Ureter (tissue), 1 donor: ENCODE results near the gene DRC7. TPM values are rescaled to one million over a fixed set of nuclear protein-coding genes. Genes with fewer than 3 reads are reported as not detected.
A peak's percentile ranks its signal among the peaks of the same experiment; 100 is the strongest.
"Not testable (repeated sequence)": the region's sequence is repeated elsewhere in the genome, so short reads cannot be mapped to it uniquely, and the experiment has no call there.

ENCODE experiments used
- DNase-seq: peaks from one replicate; pipeline ENCODE4 v3.0.0-alpha.2; 2020; ENCODE audit warnings: low spot score
- total RNA-seq: library from RNA; stranded (reverse); gene quantifications from one replicate; pipeline ENCODE4 v1.2.4, GENCODE V29; 2023
- donor health status: DM: yes; HTN: yes; CAD: no.

The DRC7 gene
- total RNA-seq, 1 donor from 2014 or later = 0.49 TPM

DNA sequence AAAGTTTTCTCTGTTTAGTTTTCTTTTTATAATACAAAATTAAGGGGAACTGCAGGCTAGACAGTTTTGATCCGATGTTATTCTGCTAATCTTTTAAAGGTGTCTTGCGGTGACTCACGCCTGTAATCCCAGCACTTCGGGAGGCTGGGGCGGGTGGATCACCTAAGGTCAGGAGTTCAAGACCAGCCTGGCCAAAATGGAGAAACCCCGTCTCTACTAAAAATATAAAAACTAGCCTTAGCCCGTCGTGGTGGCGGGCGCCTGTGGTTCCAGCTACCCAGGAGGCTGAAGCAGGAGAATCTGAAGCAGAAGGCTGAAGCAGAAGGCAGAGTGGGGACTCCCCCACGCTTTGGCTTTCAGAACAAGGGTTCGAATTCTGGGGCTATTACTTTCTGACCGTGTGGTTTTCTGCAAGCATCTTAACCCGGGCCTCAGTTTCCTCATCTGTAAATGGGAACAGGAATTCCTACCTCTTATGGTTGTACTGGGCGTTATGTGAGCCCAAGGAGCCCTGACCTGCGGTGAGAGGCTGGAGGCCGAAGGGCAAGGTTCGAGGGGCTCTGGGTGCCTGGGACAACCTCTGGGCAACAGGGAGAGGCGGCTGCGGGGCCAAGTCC lies 39.8 kb downstream of the DRC7 start:
- no peak for DNase-seq

DNA sequence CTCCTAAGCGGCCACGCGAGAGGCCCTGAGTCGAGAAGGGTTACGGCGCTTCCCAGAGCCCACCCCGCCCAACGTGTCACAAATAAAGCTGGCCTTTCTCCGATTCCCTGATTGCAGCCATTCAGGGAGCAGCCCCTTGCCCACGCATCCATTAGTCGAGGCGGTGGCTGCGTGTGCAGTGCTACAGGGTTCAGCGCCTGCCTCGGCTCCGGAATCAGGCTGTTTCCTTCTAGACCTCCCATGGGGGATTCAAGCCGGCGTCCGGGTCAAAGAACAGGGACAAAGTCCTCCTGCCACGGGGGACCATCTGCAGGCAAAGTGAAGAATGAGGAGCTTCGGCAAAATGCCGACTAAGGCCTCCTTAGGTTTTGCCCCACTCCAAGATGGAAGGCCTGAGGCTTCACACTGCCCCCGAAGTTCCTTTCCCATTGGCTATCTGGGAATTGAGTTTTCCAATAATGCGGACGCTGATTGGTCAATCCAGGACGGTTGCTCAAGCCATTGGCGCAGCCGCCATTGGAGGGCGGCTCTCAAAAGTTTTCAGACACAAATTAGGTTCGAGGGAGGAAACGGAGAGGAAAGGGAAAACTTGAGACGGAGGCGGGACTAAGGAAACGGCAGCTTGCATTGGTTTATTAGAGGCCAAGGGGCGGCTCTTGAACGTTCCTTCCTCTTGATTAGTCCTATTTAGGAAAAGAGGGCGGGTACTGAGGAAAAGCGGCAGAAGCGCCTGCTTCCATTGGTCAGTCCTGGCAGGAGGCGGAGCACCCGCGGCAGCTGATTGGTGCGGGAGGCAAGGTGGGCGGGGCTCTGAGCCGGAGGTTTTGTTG lies 40.5 kb downstream of the DRC7 start:
- DNase-seq = peak; percentile 99

DNA sequence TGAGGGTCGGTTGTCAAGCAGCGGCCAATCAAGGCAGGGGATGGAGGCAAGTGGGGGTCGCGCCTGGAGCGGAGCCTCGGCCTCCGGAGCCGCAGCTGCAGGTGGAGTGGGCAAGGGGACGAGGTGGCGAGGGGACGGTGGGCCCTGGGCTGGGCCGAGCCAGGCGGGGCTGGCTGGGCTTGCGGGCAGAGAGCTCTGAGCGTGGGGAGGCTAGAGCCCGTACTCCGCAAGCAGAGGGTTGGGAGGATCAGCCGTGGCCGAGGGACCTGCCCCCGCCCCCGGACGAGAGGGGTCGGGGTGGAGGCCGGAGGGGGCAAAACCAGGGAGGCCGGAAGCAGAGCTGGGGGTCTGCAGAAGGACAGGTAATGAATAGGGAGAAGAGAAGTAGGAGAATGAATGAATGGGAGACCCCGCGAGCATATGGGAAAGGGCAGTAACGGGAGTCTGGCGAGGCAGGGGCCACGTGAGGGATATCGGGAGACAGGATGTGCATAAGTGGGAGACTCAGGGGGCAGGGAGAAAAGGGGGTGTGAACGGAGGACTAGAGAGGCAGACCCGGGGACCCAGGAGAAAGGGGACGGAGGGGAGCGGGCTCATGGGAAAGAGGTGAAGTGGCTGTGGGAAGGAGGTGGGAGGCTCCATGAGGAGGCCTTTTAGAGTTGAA lies 41.3 kb downstream of the DRC7 start, which contains the start of gene KATNB1:
TSS of gene KATNB1 (plus strand) at position 16 of the 664 bp plus-strand sequence. CDS start 1,474 bp downstream, outside the sequence.
- DNase-seq = no peak

DNA sequence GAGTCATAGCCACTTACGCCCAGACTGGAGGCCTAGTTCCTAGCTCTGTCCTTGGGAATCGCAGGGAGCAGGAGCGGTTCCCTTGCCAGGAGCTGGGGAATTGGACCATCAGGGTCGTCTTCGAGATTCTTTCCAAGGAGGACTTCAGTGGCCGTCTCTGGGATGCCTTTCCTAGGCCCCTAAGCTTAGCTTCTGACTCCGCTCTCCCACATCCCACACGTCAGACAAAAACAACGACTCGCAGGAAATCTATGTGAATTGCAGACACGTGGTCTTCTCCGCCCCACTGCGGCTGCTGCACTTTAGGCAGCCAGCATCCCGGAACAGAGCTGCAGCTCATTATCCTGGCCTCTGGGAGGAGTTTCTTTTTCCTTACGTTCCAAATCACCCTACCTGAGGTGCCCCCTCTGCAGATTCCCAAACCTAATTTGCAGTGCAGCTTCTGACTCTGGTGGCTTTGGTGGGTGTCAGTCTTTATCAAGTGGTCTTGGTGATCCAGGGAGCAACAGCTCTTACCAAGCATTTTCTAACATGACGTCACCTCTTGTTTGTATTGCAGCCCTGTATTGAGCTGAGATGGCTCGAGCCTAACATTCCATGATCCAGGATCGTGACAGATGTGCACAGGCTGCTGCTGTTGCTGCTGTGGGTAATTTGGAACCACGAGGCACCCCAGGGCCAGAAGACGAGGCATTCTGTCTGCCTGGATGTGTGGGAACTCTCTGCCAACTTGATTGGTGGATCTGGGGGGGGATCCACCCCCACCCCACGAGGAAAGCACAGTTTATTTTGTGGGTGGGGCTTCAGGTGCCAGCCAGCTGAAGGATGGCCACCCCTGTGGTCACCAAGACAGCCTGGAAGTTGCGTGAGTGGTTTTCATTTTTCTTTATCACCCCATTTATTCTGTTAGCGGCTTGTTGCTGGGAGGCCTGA lies 42.1 kb downstream of the DRC7 start:
- DNase-seq = no peak

DNA sequence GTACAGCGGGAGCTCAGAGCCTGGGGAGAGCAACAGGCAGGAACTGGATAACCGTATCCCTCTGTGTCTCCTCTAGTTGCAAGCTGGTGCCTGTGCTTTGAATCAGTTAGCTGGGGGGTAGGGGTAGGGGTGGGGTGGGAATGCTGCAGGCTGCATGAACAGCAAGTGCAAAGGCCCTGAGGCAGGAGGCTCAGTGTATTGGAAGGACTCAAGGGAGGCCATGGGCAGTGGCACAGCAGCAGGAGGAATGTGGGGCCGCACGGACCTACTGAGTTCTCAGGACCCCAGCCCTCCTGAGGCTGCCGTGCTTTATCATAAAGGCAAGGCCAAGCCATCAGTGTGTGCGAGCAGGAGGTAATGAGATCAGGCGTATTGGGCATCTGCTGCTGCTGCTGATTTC lies 44.2 kb downstream of the DRC7 start:
- no peak for DNase-seq

DNA sequence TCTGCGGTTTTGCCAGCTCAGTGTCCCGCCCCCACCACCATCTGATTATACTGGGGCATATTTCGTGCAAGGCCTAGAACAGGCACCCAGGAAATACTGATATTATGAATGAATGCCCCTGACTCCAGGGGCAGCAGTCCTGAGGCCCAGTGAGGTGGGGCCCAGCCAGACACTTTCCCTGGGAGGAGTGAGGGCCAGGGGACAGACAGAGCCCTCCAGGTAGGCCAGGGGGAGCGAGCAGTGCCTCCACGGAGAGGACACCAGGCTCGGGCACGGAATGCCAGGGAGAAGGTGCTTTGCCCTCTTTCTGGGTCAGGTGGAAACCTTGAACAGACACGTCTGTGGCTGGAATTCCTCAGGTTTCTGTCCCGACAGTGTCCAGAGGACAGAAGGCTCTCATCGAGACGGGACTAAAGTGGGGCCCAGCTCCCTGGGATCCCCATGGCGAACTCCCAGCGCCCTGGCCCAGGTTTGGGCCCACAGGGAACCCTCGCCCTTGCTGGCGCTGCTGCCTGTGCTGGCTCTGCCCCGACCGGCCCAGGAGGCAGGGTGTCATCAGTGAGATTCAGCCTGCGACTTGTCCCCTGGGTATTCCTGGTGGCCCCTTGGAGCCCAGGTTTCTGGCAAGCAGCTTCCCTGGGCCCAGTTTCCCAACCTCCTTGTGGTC lies 45.3 kb downstream of the DRC7 start:
- no peak for DNase-seq

DNA sequence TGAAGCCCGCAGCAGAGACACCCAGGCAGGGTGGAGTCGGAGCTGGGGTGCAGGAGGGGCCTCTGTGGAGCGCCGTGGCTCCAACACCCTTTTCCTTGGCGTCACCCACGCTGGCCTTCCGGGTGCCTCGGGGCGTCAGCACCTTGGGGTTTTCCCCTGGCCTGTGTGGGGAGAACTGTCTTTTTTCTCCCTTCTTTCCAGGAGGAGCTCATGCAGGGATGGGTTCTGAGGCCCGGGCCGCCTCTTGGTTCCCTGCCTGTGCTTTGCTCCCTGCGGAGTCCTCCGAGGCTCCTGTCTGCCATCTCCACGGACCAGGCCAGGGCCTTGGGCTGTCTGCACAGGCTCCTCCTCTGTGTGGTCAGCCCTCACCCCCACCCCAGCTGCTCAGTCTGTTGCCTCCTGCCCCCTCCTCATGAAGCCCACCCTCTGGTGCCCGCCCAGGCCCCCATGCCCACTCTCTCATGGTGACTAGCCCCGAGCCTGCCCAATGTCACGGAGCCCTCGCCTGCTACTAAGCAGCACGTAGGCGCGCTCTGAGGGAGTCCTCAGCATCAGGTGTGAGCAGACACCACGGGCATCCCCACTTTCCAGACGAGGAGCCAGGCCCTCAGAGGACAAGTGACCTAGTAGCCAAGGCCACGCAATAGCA lies 45.9 kb downstream of the DRC7 start:
- DNase-seq = no peak

DNA sequence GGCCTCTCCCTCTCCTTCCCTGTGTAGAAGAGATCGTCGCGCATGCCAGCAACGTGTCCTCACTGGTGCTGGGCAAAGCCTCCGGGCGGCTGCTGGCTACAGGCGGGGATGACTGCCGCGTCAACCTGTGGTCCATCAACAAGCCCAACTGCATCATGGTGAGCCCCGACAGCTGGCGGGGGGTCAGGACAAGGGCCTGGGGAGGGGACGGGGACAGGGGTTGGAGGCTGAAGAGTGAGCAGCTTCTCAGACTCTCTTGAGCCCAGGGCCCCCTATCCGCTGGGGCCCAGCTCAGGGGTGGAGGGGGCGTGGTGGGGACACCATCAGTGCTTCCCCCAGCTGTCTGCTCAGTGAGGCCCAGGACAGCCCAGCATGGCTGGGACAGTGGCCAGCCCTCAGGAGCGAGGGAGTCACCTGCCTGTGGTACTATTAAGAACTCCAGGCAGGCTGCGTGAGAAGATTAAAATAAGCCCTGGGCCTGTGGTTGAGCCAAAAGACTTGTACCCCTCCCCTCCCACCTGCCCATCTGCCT lies 47.1 kb downstream of the DRC7 start:
- DNase-seq = no peak

DNA sequence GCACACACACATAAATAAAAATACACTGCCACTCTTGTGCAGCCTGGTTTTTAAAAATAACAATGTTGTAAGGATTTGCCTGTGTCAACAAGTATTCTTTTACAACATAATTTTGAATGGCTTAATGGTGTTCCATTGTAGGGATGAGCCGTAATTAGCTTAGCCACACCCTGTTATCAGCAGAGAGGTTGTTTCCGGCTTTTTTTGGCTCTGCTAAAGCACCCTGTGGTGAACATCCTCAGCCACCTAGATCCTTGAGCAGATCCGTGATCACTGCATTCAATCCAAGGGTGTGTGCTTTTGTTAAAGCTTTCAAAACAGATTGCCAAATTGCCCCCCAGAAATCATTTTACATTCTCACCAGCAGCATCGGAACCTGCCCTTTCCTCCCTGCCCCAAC lies 47.9 kb downstream of the DRC7 start:
- DNase-seq = no peak

DNA sequence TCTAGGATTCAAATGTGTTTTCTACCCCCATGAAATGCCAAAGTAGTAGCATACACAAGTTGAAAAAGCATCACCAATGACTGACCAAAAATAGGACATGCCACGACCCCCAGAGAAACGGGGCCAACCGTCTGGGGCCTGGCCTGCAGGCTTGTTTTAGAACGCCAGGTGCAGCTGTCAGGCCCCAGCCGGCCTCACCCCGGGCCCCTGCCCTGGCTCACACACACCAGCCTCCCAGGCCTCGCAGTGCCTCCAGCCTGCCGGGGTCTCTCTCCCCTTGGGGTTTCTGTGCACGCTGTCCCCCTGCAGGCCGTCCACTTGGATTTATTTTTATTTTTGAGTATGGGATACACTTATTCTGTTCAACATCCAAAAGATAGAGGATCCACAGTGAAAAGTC lies 48.9 kb downstream of the DRC7 start:
- DNase-seq = no peak

DNA sequence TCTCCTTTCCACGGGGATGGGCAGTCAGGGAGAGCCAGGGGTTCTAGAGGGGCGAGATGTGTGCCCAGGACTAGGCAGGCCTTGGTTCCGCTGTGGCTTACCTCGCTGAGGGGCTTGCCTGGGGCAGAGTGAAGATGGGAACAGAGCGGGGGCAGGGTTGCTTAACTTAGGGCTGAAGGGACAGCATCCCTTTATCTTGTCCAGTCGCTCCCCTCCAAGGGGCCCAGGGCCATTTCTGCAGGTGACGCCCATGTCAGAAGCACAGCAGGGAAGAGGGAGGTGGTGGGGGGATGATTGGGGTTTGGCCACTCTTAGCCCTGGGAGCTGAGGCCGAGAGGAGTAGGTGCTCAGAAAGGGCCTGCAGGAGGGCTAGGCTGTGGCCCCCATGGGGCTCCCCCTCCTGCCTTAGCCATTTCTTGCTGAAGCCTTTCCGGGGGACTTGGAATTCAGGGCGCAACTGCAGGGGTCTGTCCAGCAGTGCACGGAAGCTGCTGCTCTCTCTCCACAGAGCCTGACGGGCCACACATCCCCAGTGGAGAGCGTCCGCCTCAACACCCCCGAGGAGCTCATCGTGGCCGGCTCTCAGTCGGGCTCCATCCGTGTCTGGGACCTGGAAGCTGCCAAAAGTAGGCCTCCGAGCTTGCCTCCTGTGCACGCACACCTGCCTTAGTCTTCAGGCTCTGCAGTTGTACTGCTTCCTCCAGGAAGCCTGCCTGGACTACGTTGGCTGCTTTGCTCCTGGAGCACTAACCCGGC lies 49.5 kb downstream of the DRC7 start:
- no peak for DNase-seq

DNA sequence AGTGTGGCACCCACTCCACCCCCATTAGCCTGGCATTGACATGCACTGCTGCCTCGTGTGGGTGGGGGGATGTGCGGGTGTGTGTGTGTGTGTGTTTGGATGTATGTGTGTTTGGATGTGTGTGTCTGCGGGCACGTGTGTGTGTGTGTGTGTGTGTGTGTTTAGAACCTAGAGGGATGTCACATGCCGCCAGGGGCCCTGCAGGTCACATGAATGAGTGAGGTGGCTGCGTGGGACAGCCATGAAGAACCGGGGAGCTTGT lies 50.0 kb downstream of the DRC7 start:
- no peak for DNase-seq

DNA sequence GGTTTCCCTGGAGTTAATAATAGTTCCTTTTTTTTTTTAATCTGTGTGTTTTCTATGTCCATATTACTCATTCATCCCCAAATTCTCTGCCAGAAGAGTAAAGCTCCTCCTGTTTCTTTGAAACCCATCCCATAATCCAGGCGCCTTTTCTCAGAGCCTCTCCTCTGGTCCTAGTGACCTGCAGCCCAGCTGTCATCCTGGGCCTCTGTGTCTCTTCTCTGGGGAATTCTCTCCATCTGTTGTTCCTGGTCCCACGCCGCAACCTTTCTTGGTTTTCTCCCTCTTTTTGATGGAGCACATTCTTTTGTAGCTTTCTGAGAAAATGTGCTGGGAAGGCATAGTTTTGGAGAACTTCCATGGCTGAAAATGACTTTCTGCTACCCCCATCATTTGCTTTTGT lies 51.2 kb downstream of the DRC7 start:
- no peak for DNase-seq

DNA sequence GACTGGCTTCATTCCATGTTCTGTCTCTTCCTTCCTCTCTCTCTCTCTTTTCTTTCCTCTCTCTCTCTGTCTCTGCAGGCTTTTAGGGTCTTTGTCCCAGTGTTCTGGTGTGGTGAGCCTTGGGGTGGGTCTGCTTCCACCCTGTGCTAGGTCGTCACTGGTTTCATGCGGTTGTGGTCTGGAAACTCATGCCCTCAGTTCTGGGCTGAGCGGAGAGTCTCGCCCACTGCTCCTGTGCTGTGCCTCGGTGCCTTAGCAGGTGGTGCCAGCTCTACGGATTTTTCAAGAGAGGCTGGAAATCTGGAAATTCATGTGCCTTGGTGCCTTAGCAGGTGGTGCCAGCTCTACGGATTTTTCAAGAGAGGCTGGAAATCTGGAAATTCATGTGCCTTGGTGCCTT lies 51.7 kb downstream of the DRC7 start:
- DNase-seq = not testable (repeated sequence)

DNA sequence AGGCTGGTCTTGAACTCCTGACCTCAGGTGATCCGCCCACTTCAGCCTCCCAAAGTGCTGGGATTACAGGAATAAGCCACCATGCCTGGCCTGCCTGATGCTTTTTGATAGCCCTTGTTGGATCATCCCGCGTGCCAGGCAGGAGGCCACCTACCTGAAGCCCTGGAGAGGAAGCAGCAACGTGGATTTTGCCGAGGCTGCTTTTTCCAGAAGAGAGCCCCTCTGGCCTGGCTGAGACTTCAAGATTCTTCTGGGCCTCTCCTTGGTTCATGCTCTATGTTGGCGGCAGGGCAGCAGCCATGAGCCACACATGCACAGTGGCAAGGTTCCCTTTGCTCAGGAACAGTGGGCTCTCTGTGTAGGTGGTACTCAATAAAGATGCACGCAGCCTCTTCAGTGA lies 52.5 kb downstream of the DRC7 start:
- DNase-seq = no peak

DNA sequence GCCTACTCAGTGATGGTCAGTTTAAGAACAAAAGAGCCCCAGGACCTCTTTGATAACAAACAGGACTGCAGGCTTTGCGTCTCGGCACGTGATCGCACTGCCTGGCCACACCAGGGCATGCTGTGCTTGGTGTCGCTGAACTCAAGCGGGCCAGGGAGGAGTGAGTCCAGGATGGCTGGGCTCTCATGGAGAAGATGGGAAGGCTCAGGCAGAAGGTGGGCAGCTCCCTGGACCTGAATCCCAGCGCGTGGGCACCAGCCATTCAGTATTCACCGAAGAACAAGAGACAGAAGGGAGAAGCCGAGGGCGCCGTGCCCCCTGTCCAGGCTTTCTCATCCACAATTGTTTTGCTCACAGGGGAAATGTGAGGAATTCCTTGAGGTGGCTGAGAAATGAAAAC lies 52.9 kb downstream of the DRC7 start:
- no peak for DNase-seq

DNA sequence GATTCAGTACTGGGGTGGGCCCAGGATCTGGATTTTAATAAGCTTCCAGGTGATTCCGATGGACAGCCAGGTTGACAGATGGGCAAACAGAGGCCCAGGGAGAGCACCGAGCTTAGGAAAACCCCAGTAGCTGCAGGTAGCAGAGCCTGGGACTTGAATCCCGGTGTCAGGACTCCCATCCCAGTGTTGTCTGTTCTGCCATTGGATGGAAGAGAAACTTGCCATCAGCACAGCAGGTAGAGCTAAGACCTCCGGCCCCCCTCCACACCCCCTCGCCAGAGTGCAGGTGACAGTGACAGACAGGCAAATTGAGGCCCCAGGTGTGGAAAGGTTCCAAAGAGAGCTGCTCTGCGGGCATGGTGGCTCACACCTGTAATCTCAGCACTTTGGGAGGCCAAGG lies 53.4 kb downstream of the DRC7 start:
- no peak for DNase-seq

DNA sequence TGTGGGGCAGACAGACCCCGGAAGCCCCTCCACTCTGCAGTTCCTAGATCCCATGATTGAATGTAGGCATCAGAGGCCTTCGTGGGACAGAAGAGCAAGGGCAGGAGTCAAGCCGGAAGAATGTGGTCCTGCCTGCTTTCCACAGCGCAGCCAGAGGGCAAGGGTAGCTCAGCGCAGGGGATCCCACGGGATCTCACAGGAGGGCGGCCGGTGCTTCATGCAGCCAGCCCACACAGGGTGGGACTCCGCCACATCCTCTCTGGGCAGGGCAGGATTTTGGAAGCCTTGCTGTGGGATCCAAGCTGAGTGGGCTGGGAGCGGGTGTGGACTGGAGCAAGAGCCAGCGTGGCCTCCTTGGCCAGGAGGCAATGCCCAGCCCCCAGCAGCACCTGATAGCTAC lies 54.0 kb downstream of the DRC7 start:
- no peak for DNase-seq

DNA sequence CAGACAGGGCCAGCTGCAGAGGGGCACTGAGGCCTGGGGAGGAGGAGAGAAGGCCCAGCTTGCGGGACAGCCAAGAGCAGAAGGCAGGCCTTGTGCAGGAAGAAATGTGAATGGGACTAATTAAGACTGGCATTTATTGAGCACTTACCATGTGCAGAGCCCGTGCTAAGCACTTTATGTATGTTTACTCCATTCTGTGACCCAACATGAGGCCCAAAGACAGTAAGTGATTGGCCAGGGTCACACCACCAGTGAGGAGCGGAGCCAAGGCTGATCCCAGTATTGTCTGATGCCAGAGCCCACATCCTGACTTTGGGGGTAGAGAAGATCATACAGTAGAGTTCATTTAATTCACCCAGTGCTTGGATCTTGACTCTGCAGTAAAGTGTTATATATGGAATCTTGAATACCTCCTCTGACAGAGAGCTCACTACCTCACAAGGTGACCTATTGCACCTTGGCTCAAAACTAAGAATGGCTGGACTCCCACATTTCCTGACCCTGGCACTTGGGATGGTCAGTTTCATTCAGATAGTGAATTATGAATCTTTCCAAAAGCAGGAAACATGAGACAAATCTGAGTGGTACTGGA lies 54.6 kb downstream of the DRC7 start:
- no peak for DNase-seq
